Astrocyte of the spinal cord (primary cell): Measurements from ENCODE around the gene HPCAL1.

Source experiments
- DNase-seq: peaks from one replicate; pipeline ENCODE4 v3.0.0; 2011; ENCODE audit warnings: low read depth, low spot score
- H3K4me3 ChIP-seq: 2 replicates; pipeline ENCODE4 v1.5.1; 2011; ENCODE audit warnings: low read depth, mild to moderate bottlenecking, low read length, moderate library complexity
- CTCF ChIP-seq: IDR thresholded peaks from 2 replicates; pipeline ENCODE4 v1.5.1; 2012; ENCODE audit warnings: low read depth, mild to moderate bottlenecking, low read length, inconsistent platforms
- in situ Hi-C: cut with HindIII; loops from 2 replicates; pipeline ENCODE4 v1.10.0; 2017; ENCODE audit warnings: low sequenced_read_pairs

Gene HPCAL1

GRCh38 chr2:10274983-10275802, 27.5 kb upstream of the HPCAL1 start:
- TF ChIP-seq CTCF = no peak
- H3K4me3 ChIP-seq = no peak overlapping the region
- in situ Hi-C loops = no loop called here
- DNase-seq = no peak

GRCh38 chr2:10276481-10277292, 26.0 kb upstream of the HPCAL1 start:
- no peak for TF ChIP-seq CTCF
- no peak overlapping the region for H3K4me3 ChIP-seq
- no peak for DNase-seq
- in situ Hi-C loops = no loop called here

- in situ Hi-C loops = no loop called here
- no peak for TF ChIP-seq CTCF
- DNase-seq = no peak
- H3K4me3 ChIP-seq = no peak overlapping the region
Observed at GRCh38 chr2:10277293-10278028, 25.2 kb upstream of the HPCAL1 start.

- DNase-seq = peak; percentile 18
- no peak overlapping the region for H3K4me3 ChIP-seq
- in situ Hi-C loops = no loop called here
- no peak for TF ChIP-seq CTCF
Observed at GRCh38 chr2:10278029-10278762, 24.5 kb upstream of the HPCAL1 start.

GRCh38 chr2:10278763-10279471, 23.8 kb upstream of the HPCAL1 start:
- TF ChIP-seq CTCF = no peak
- DNase-seq = no peak
- in situ Hi-C loops = no loop called here
- H3K4me3 ChIP-seq = no peak overlapping the region

GRCh38 chr2:10279472-10279870, 23.2 kb upstream of the HPCAL1 start:
- TF ChIP-seq CTCF = no peak
- H3K4me3 ChIP-seq = no peak overlapping the region
- DNase-seq = no peak
- in situ Hi-C loops = no loop called here
